ENCODE data around the gene AGAP5. TPM values are rescaled to one million over a fixed set of nuclear protein-coding genes. Genes with fewer than 3 reads are reported as not detected.
"Not testable (repeated sequence)": the region's sequence is repeated elsewhere in the genome, so short reads cannot be mapped to it uniquely, and the experiment has no call there.

The AGAP5 gene
- 35.2 TPM for polyA plus RNA-seq (ENCODE audit: insufficient read length)
- long read RNA-seq, donor 1, partial matches to known transcripts, result 10 of 12 reads
- long read RNA-seq, donor 1, other reads (novel, unspliced or antisense), result 0 of 12 reads
- long read RNA-seq, donor 2, partial matches to known transcripts, result 0 of 1 reads
- long read RNA-seq, donor 2, other reads (novel, unspliced or antisense), result 0 of 1 reads
- long read RNA-seq, donor 3, partial matches to known transcripts, result 0 of 1 reads
- long read RNA-seq, donor 3, other reads (novel, unspliced or antisense), result 0 of 1 reads
- long read RNA-seq, donor 4, result 0 reads
- long read RNA-seq, donor 5, partial matches to known transcripts, result 0 of 1 reads
- long read RNA-seq, donor 5, other reads (novel, unspliced or antisense), result 0 of 1 reads
- long read RNA-seq, donor 6, partial matches to known transcripts, result 0 of 1 reads
- long read RNA-seq, donor 6, other reads (novel, unspliced or antisense), result 0 of 1 reads
- long read RNA-seq, donor 7, transcript AGAP5-201 (8 exons, 2,394 nt), result major isoform, 6 of 6 reads
- long read RNA-seq, donor 7, partial matches to known transcripts, result 0 of 6 reads
- long read RNA-seq, donor 7, other reads (novel, unspliced or antisense), result 0 of 6 reads
- long read RNA-seq, donor 8, partial matches to known transcripts, result 0 of 1 reads
- long read RNA-seq, donor 8, other reads (novel, unspliced or antisense), result 0 of 1 reads

DNA sequence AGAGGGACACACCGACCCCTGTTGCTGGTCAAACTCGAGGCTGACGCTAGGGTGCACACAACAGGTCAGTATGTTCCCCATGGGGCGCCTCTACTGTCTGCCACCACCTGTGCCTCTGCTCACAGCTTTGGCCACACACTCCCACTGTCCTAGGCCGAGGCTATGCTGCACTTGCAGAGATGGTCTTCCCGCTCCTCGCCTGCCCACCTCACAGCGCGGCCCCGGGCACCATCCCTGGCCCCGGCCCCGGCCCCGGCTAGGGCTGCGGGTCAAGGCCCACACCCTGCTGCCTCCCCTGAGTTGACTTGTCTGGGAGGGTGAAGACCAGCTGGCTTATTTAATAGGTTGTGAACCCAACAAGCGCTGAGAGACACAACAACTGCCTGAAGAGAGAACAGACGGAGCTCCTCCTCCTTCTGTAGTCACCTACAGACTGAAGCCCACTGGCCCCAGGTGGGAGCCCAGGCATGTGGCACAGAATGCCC lies at the start of gene AGAP5:
Gene AGAP5 (minus strand): TSS at position 435 of the 485 bp plus-strand sequence. CDS start 354 bp downstream, at position 81.
- not testable (repeated sequence) for DNase-seq

DNA sequence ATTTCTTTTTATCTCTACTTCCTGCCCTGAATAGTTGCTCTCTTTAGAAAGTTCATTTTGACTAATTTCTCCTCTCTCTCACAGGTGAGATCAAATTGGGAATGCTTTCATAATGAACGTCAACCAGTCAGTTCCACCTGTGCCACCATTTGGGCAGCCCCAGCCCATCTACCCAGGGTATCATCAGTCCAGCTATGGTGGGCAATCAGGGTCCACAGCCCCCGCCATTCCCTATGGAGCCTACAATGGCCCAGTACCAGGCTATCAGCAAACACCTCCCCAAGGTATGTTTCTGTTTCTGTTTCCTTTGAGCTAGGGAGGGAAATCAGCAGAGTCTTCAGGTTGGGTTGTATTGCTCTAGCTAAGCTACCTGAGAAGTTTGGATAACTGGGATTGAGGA lies 48.8 kb upstream of the AGAP5 start:
- DNase-seq, result no peak

DNA sequence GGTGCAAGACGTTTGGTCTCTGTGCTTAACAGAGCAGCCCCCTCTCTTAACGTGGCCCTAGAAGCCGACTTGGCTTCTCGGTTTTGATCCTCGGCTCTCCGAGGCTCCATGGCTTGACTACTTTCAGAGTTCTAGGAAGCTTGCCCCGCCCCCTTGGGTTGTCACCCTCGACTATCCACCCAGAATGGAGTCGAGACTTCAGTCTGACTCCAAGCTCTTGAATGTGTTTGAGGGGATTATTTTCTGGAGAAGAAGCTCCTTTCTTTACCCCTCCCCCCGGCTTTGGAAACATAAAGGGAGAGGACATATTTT lies 46.7 kb upstream of the AGAP5 start:
- no peak for DNase-seq

DNA sequence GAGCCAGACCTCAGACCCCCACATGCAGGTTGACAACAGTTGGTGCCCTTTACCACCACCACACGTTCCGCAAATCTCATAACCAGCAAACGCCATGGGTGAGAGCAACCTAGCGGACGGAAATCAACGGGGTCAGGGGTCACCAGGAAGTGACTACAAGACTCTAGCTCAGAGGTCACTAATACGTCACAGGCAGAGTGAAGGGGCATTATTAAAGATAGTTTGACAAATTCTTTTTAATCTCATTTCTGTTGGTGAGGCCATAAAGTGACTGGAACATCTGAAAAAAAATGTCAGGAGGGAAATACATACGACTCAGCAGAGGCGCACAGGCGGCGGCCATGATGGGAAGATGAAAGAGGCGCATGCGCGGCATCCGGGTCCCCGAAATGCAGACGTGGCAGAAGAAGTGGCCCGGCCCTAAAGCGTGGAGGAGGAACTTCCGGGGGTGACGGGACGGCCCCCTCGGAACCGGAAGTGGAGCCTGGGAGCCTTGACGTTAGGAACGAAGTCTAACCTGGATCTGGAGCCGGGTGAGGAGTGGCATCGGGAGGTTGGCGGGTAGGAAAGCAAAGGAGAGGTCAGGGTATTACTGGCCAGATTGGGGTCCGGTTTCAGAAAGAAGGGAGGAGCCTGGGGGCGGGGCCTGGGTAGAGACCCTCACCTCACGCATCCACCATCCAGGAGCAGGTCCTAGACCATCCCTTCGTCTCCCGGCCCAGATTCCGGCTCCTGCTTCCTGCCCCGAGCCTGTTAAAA lies 46.2 kb upstream of the AGAP5 start, which contains the start of gene SEC24C:
Gene SEC24C (plus strand): TSS at position 468 of the 759 bp plus-strand sequence. CDS start 2,461 bp downstream, outside the sequence.
- DNase-seq, result peak; percentile 97

DNA sequence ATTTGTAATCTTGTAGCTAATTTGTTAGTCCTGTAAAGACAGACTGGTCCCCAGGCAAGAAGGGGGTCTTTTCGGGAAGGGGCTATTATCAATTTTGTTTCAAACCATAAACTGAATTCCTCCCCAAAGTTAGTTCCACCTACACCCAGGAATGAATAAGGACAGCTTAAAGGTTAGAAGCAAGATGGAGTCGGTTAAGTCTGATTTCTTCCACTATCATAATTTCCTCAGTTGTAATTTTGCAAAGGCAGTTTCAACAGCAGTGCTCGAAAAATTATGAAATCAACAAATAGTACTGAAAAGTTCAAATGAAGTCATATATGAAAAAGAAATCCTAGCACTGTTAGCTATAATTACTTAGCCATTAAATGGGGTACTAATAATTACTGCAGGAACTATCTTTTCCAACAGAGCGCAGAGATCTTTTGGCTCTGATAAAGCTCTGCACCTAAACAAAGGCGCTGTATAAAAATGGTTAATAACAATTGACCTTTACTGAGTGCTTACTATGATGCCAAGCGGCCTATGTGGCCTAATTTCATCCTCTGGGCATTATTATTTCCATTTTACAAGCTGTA lies 45.5 kb upstream of the AGAP5 start:
- DNase-seq, result no peak

DNA sequence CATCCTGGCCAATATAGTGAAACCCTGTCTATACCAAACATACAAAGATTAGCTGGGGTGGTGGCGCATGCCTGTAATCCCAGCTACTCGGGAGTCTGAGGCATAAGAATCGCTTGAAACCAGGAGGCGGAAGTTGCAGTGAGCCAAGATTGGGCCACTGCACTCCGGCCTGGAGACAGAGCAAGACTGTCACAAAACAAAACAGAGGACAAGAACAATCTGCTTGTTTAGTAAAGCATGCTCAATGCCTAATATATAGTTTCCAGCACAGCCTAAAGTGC lies 44.5 kb upstream of the AGAP5 start:
- no peak for DNase-seq

DNA sequence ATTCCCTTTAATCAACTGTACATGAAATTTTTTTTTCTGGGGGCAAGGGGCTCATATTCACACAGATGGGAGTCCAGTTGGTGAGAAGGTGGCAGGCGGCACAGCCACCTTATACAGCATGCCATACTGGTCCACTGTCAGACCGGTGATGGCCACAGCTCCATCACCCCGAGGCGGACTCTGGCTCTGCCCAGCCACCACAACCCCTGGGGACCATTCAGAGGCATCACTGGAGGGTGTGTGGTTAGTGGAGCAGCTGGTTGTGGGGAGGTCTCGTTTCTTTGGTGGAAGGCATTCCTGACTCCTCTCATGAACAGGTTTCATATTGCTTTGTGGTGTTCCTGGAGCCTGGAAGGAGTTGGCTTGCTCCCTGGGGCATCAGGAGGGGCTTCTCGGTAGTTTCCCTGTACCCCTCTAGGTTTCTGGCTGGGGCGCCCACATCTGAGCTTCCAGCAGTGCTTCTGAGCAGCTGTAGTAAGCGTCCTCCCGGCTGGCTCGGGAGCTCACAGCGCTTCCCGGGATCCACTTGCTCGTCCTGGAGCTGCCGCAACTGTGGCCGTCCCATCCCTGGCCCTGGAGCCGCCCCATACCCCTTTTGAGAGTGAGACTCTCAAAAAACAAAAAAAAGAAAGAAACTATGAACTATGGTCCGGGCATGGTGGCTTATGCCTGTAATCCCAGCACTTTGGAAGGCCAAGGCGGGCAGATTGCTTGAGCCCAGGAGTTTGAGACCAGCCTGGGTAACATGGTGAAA lies 42.8 kb upstream of the AGAP5 start:
- not testable (repeated sequence) for DNase-seq

DNA sequence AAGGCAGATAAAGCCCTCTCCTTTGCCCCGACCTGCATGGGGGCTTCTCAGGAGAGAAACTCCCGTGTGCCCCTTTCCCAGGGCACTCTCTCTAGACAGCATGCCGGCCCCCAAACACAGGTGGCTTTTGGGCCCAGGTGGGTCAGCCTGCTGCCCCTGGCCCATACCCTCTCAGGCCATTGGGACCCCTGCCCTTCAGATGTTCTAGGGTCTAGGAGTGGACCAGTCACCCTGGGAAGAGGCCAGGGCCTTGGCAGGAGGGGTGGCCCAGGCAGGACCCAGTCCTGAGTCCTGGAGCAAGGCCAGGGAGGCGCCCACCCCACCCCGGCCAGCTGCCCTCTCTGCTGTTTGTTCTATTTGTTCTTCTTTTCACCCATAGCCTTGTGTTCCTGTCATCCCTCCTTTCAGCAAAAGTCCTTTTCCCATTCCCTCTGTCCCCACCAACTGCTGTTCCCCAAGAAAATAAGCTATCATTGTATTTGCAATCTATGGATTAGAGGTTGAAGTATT lies 36.9 kb upstream of the AGAP5 start:
- no peak for DNase-seq

DNA sequence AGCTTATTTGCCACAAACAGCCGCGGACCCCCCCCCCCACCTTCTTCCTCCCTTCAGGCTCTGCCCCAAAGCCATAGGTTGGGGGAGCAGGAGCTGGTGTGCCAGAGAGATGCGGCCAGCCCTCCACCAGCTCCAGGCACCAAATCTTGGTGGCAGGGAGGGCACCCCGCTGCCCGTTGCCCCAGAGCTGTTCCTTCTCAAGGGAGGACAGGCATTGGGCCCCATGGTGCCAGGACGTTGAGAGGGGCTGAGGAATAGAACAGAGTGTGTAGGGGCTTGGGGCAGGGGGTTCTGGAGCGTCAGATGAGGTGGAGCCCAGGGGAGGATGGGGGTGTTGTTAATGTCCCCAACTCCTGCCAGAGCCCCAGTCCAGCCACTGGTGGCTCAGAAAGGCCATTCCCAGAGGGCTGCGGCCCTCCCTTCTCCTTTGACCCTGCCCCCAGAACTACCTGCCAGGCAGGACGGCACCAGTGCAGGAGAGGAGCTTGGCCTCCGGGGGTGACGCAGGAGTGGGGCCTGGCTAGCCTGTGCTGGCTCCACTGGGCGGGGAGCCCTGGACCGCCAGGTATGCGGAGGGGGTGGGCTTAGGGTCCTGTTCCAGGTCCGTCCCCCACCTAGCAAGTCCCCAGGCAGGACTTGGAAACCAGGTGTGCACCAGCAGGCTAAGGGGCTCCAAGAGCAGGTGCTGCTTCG lies 36.3 kb upstream of the AGAP5 start:
- DNase-seq, result no peak

DNA sequence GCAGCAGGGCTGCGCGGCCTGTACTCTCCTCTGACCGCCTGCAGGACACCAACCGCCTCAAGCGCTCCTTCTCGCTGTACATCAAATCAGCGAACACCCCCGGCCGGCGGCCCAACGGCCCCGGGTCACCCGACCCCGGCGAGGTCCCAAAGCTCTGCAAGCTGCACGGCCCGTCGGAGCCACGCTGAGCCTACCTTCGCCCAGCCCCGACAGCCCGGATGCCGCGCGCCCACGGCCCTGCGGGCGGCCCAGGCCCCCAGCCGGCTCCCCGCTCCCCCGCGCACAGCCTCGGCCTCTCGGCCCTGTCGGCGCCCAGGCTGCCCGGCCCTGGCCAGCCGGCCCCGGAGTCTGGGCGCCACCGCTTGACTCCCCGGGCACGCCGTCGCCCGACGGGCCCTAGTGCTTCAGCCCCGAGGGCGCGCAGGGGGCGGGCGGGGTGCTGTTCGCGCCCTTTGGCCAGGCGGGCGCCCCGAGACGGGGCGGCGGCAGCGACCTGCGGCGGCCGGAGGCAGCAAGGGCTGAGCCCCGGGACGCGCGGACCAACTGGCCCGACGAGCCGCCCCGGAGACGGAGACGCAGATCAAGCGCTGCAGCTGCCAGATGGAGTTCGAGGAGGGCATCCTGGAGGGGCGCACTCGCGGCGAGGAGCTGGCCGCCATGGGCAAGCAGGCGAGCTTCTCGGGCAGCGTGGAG lies 35.2 kb upstream of the AGAP5 start:
- no peak for DNase-seq

DNA sequence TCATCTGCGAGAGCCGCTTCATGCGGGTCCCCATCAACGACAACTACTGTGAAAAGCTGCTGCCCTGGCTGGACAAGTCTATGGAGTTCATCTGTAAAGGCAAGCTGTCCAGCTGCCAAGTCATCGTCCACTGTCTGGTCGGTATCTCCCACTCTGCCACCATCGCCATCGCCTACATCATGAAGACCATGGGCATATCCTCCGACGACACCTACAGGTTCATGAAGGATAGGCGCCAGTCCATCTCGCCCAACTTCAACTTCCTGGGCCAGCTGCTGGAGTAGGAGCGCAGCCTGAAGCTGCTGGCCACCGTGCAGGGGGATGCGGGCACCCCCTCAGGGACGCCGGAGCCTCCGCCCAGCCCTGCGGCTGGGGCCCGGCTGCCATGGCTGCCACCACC lies 34.5 kb upstream of the AGAP5 start:
- DNase-seq, result no peak

DNA sequence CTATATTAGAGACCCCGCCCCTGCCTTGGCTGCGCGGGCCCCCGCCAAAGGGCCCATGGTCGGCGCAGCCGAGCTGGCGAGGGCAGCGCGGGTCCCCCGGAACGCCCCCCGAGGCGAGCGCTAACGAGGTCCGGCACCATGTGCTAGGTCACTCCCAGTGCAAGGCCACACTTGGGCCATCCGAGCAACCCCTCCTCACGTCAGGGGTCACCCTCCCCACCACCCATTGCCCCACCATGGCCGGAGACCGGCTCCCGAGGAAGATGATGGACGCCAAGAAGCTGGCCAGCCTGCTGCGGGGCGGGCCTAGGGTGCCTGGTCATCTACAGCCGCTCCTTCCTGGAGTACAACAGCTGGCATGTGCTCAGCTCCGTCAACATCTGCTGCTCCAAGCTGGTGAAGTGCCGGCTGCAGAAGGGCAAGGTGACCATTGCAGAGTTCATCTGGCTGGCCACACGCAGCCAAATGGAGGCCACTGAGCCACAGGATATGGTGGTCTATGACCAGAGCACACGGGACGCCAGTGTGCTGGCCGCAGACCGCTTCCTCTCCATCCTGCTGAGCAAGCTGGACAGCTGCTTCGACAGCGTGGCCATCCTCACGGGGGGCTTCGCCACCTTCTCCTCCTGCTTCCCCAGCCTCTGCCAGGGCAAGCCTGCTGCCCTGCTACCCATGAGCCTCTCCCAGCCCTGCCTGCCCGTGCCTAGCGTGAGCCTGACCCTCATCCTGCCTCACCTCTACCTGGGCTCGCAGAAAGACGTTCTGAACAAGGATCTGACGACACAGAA lies 33.9 kb upstream of the AGAP5 start:
- no peak for DNase-seq

DNA sequence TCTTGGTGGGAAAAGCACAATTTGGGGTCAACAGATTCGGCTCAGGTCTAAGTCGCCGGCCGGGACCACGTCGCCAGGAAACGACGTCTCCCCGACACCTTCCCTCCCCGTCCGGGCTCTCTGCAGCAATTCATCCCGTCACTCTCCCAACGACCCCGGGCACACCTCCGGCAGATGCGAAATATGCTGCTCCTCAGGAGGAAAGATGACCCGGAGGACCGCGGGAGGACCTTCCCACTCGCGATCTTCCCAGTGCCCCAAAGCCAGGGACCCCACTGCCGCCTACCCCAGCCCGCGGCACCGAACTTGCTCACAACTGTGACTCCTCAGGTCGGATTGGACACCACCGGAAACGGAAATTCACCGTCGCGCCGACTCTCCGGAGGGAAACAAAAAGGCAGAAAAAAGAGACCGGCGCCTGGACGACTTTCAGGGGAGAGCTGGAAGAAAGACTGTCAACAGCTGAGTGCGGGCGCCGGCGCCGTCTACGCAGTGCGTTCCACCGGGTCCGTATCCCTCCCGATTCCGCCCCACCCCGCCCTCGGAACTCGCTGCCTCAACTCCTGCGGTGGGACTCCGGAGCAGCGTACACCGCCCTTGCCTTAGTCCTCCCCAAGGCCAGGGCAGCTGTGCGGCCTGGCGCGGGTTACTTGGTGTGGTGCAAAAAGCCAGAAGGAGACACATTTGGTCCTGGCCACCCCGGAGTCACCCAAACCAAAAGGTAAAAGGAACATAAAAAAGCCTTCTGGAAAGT lies 32.4 kb upstream of the AGAP5 start:
- DNase-seq, result peak; percentile 93

DNA sequence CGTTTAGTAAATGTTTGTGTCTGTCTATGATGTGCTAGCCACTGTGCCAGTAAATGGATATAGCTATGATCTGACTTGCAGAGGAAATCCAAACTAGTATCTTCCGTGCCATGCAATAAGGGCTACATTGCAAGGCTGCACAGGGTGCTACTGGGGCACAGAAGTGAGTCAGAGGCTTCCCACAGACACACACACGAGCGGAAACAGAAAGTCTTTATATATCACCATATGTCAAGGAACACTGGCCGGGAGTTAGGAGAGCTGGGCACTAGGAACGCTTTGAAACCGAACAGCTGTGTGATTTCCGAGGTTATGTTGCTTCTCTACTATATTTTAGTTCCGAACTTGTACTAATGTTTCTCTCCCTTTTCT lies 31.9 kb upstream of the AGAP5 start:
- not testable (repeated sequence) for DNase-seq

DNA sequence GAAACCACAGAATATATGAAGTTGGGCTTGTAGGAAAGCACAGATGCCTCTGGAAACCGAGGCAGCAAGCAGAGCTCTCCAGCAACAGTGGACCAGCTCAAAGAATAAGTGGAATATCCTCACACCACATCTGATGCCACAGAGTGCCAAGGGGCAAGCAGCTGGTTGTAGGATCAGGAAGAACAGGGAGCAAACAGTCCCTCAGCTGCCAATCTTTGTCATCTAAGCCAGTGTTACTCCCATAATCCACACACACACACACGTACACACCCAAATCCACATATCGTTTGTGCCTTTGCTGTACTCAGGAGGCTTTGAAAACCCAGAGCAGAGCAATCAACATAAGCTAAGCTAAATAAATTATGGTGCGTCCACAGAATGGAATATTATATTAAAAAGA lies 25.6 kb upstream of the AGAP5 start:
- no peak for DNase-seq

DNA sequence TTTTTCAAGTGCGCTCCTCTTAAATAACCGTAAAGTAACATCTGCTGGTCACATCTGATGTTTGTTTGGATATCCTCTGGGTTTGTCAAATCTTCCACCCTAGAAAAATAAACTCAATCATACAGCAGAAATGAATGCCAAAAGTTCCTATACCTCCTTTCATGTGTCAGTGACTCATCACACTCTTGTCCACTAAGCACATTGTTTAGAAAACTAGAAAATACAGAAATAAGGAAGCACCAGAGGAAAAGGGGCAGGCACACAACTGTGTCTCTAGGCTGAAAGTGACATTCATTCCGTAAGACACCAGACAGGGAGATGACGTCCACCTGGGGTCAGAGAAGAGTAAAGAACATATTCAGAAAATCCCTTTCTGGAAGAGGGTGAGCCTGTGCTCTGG lies 22.7 kb upstream of the AGAP5 start:
- not testable (repeated sequence) for DNase-seq

DNA sequence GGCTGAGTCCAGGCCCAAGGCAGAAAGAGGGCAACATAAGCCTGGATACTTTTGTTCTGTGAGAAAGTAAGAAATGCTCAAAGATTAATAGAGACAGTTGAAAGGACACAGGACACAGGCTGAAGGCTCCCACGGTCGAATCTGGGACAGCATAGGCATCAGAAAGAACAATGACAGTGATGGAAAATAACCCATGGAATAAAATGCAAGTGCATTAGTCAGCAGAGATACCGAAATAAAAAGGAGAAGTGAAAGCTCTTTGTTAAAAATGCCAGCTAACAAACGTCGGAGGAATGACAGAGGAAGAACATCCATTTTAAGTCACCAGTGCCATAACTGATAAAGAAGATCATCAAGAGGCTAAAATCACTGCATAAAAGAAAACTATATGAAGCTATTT lies 19.6 kb upstream of the AGAP5 start:
- DNase-seq, result no peak

DNA sequence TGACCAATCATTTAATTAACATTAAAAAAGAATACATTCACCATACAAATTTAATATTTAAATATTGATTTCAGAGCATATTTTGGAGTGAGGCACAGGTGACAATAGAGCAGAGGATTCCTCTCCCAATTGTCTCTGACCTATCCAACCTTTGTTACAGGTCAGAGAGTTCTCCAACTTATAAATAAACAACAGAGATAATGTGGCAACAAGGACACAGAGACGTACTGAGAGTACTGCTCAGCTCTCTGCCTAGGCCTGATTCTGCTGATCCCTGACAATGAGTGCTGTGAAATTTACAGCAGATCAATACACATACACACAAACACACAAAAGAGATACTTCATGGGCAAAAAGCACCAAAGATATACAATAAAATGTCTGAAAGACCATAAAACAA lies 18.3 kb upstream of the AGAP5 start:
- no peak for DNase-seq

Data from left kidney (tissue), 8 donors.